Activated naive CD8-positive, alpha-beta T cell treated with anti-CD3 and anti-CD28 coated beads, Interleukin-2, amount 10 ng/mL, durations not matched to agents 7 days and 5 days (primary cell): Measurements from ENCODE around the gene GFAP. TPM values are rescaled to one million over a fixed set of nuclear protein-coding genes. Genes with fewer than 3 reads are reported as not detected.
A peak's percentile ranks its signal among the peaks of the same experiment; 100 is the strongest.

Source experiments
- ATAC-seq: fragments of 150-1000 bp; cut with Tn5 transposase; one replicate; pipeline ENCODE4 v1.10.0; 2021; ENCODE audit warnings: low read depth, moderate library complexity
- POLR2A ChIA-PET: fragments of 350-600 bp; sonication (Branson Sonifier 250); formaldehyde crosslinking; loops from one replicate; lab custom pipeline; 2021; ENCODE audit warnings: antibody characterized with exemption; lab: Charles Lee
- DNase-seq: peaks from one replicate; pipeline ENCODE4 v3.0.0; 2021
- H3K27ac Mint-ChIP-seq: one replicate; pipeline ENCODE4 v1.8.0; 2022; ENCODE audit warnings: mild to moderate bottlenecking, mixed read lengths
- H3K27me3 Mint-ChIP-seq: one replicate; pipeline ENCODE4 v1.8.0; 2022; ENCODE audit warnings: mild to moderate bottlenecking, moderate library complexity, mixed read lengths
- H3K36me3 Mint-ChIP-seq: one replicate; pipeline ENCODE4 v1.8.0; 2021; ENCODE audit warnings: mild to moderate bottlenecking, mixed read lengths
- H3K4me1 Mint-ChIP-seq: one replicate; pipeline ENCODE4 v1.8.0; 2021; ENCODE audit warnings: mixed read lengths
- H3K4me3 Mint-ChIP-seq: one replicate; pipeline ENCODE4 v1.8.0; 2022; ENCODE audit warnings: mild to moderate bottlenecking, moderate library complexity, mixed read lengths
- H3K9me3 Mint-ChIP-seq: one replicate; pipeline ENCODE4 v1.8.0; 2021; ENCODE audit warnings: mixed read lengths
- total RNA-seq, 2 experiments: library from RNA; stranded (reverse); gene quantifications; one replicate each; pipeline ENCODE4 v1.2.3, GENCODE V29; 2021

The GFAP gene
- total RNA-seq, 2 experiments from 2014 or later = not detected

- peaks cover 24% of the 10 kb centered on the region for H3K4me1 Mint-ChIP-seq
- POLR2A ChIA-PET = interaction anchor here (0.5 to 1.7 kb wide), 11 partner anchors 11 to 209 kb away, joined by 3 to 9 read pairs (median 4); partner anchors contain the start of genes CCDC43 and NMT1
- peak overlapping the region; percentile 100 for H3K4me3 Mint-ChIP-seq
- peak overlapping the region; percentile 98 for H3K27ac Mint-ChIP-seq
- ATAC-seq = no peak
- peaks cover 12% of the 10 kb centered on the region for H3K36me3 Mint-ChIP-seq
- H3K27me3 Mint-ChIP-seq = peaks cover 13% of the 10 kb centered on the region
- H3K9me3 Mint-ChIP-seq = no peaks in the 10 kb centered on the region
- DNase-seq = no peak
Observed at GRCh38 chr17:44898768-44899073, 16.6 kb downstream of the GFAP start.

GRCh38 chr17:44894642-44895041 is 20.7 kb downstream of the GFAP start:
- H3K9me3 Mint-ChIP-seq = no peaks in the 10 kb centered on the region
- DNase-seq (no peak), ATAC-seq (no peak)
- no peak overlapping the region for H3K4me3 Mint-ChIP-seq
- H3K27me3 Mint-ChIP-seq = no peaks in the 10 kb centered on the region
- peaks cover 24% of the 10 kb centered on the region for H3K4me1 Mint-ChIP-seq
- POLR2A ChIA-PET = no interaction called here
- H3K27ac Mint-ChIP-seq = no peak overlapping the region
- peaks cover 19% of the 10 kb centered on the region for H3K36me3 Mint-ChIP-seq

- Mint-ChIP-seq H3K27ac (no peak overlapping the region), H3K27me3 (no peaks in the 10 kb centered on the region), H3K4me3 (no peak overlapping the region), H3K9me3 (no peaks in the 10 kb centered on the region), H3K36me3 (peaks cover 15% of the 10 kb centered on the region), H3K4me1 (peaks cover 15% of the 10 kb centered on the region)
- POLR2A ChIA-PET = interaction anchor here (0.6 kb wide), 1 partner anchor 20 kb away, joined by 3 read pairs; no protein-coding TSS in a partner anchor
- ATAC-seq (no peak), DNase-seq (no peak)
Observed at GRCh38 chr17:44892250-44892649, 23.1 kb downstream of the GFAP start.

- H3K4me3 Mint-ChIP-seq = no peak overlapping the region
- POLR2A ChIA-PET = no interaction called here
- H3K9me3 Mint-ChIP-seq = no peaks in the 10 kb centered on the region
- DNase-seq (no peak), ATAC-seq (no peak)
- H3K4me1 Mint-ChIP-seq = peaks cover 11% of the 10 kb centered on the region
- H3K27me3 Mint-ChIP-seq = no peaks in the 10 kb centered on the region
- no peak overlapping the region for H3K27ac Mint-ChIP-seq
- H3K36me3 Mint-ChIP-seq = peaks cover 17% of the 10 kb centered on the region
Observed at GRCh38 chr17:44889003-44889402, 26.3 kb downstream of the GFAP start.

- ATAC-seq = peak; percentile 84
Observed at GRCh38 chr17:44887971-44888954, 27.0 kb downstream of the GFAP start.

GRCh38 chr17:44887016-44887415 is 28.3 kb downstream of the GFAP start:
- peaks cover 11% of the 10 kb centered on the region for H3K4me1 Mint-ChIP-seq
- no peak overlapping the region for H3K27ac Mint-ChIP-seq
- H3K9me3 Mint-ChIP-seq = no peaks in the 10 kb centered on the region
- POLR2A ChIA-PET = no interaction called here
- no peaks in the 10 kb centered on the region for H3K27me3 Mint-ChIP-seq
- H3K36me3 Mint-ChIP-seq = peaks cover 24% of the 10 kb centered on the region
- no peak overlapping the region for H3K4me3 Mint-ChIP-seq
- no peak for DNase-seq
- ATAC-seq = no peak

More at GRCh38 chr17:44887971-44888954, 27.0 kb downstream of the GFAP start:
- Mint-ChIP-seq H3K27ac (no peak overlapping the region), H3K27me3 (no peaks in the 10 kb centered on the region), H3K4me3 (no peak overlapping the region), H3K9me3 (no peaks in the 10 kb centered on the region), H3K4me1 (peaks cover 11% of the 10 kb centered on the region), H3K36me3 (peaks cover 19% of the 10 kb centered on the region)
- no peak for DNase-seq
- POLR2A ChIA-PET = interaction anchor here (1.1 kb wide), 1 partner anchor 10 kb away, joined by 3 read pairs; no protein-coding TSS in a partner anchor

GRCh38 chr17:44884941-44885340 is 30.4 kb downstream of the GFAP start:
- ATAC-seq = no peak
- Mint-ChIP-seq H3K27ac (no peak overlapping the region), H3K4me3 (no peak overlapping the region), H3K4me1 (peaks cover 5% of the 10 kb centered on the region), H3K9me3 (no peaks in the 10 kb centered on the region), H3K27me3 (no peaks in the 10 kb centered on the region), H3K36me3 (peaks cover 26% of the 10 kb centered on the region)
- no peak for DNase-seq
- POLR2A ChIA-PET = interaction anchor here (0.6 kb wide), 1 partner anchor 11 kb away, joined by 3 read pairs; no protein-coding TSS in a partner anchor

- Mint-ChIP-seq H3K4me1 (peaks cover 2% of the 10 kb centered on the region), H3K27ac (no peak overlapping the region), H3K9me3 (no peaks in the 10 kb centered on the region), H3K4me3 (no peak overlapping the region), H3K36me3 (peaks cover 32% of the 10 kb centered on the region), H3K27me3 (no peaks in the 10 kb centered on the region)
- DNase-seq = no peak
- POLR2A ChIA-PET = interaction anchor here (1.2 kb wide), 1 partner anchor 18 kb away, joined by 3 read pairs; the partner anchor contains the start of gene EFTUD2
- no peak for ATAC-seq
Observed at GRCh38 chr17:44881145-44881544, 34.2 kb downstream of the GFAP start.

GRCh38 chr17:44880062-44880461 is 35.2 kb downstream of the GFAP start:
- Mint-ChIP-seq H3K27ac (no peak overlapping the region), H3K4me3 (no peak overlapping the region), H3K36me3 (peaks cover 31% of the 10 kb centered on the region), H3K27me3 (no peaks in the 10 kb centered on the region), H3K9me3 (no peaks in the 10 kb centered on the region), H3K4me1 (peaks cover 2% of the 10 kb centered on the region)
- POLR2A ChIA-PET = interaction anchor here (1.2 kb wide), 1 partner anchor 19 kb away, joined by 3 read pairs; the partner anchor contains the start of gene EFTUD2
- no peak for ATAC-seq
- no peak for DNase-seq

GRCh38 chr17:44879376-44879775 is 35.9 kb downstream of the GFAP start:
- no peaks in the 10 kb centered on the region for H3K27me3 Mint-ChIP-seq
- H3K9me3 Mint-ChIP-seq = no peaks in the 10 kb centered on the region
- DNase-seq = no peak
- peaks cover 29% of the 10 kb centered on the region for H3K36me3 Mint-ChIP-seq
- POLR2A ChIA-PET = interaction anchor here (0.6 kb wide), 1 partner anchor 65 kb away, joined by 4 read pairs; no protein-coding TSS in a partner anchor
- H3K4me3 Mint-ChIP-seq = no peak overlapping the region
- peaks cover 2% of the 10 kb centered on the region for H3K4me1 Mint-ChIP-seq
- no peak for ATAC-seq
- no peak overlapping the region for H3K27ac Mint-ChIP-seq

- DNase-seq (no peak), ATAC-seq (no peak)
- H3K4me3 Mint-ChIP-seq = no peak overlapping the region
- peaks cover 28% of the 10 kb centered on the region for H3K36me3 Mint-ChIP-seq
- peaks cover 2% of the 10 kb centered on the region for H3K4me1 Mint-ChIP-seq
- POLR2A ChIA-PET = interaction anchor here (0.6 to 0.9 kb wide), 2 partner anchors 9 to 66 kb away, joined by 3 to 4 read pairs; no protein-coding TSS in a partner anchor
- no peaks in the 10 kb centered on the region for H3K9me3 Mint-ChIP-seq
- H3K27ac Mint-ChIP-seq = no peak overlapping the region
- H3K27me3 Mint-ChIP-seq = no peaks in the 10 kb centered on the region
Observed at GRCh38 chr17:44878627-44879221, 36.6 kb downstream of the GFAP start.

GRCh38 chr17:44877121-44877520 is 38.2 kb downstream of the GFAP start:
- Mint-ChIP-seq H3K4me1 (peaks cover 2% of the 10 kb centered on the region), H3K4me3 (no peak overlapping the region), H3K9me3 (no peaks in the 10 kb centered on the region), H3K27ac (no peak overlapping the region), H3K27me3 (no peaks in the 10 kb centered on the region), H3K36me3 (peaks cover 21% of the 10 kb centered on the region)
- DNase-seq (no peak), ATAC-seq (no peak)
- POLR2A ChIA-PET = no interaction called here

- Mint-ChIP-seq H3K36me3 (peaks cover 23% of the 10 kb centered on the region), H3K9me3 (no peaks in the 10 kb centered on the region)
- no peak for ATAC-seq
Observed at GRCh38 chr17:44875761-44876160, 39.5 kb downstream of the GFAP start.

More at GRCh38 chr17:44875761-44876160, 39.5 kb downstream of the GFAP start:
- Mint-ChIP-seq H3K4me1 (peaks cover 2% of the 10 kb centered on the region), H3K4me3 (no peak overlapping the region), H3K27me3 (no peaks in the 10 kb centered on the region), H3K27ac (no peak overlapping the region)
- POLR2A ChIA-PET = no interaction called here
- DNase-seq = no peak
